Measurements from ENCODE around the gene VPS51. TPM values are rescaled to one million over a fixed set of nuclear protein-coding genes. Genes with fewer than 3 reads are reported as not detected.

The VPS51 gene
- total RNA-seq, 1 donor from 2014 or later: 104 TPM

- Mint-ChIP-seq H3K27me3 (no peaks in the 10 kb centered on the region), H3K4me3 (no peak overlapping the region), H3K9me3 (no peaks in the 10 kb centered on the region), H3K27ac (peak overlapping the region; percentile 21), H3K36me3 (no peaks in the 10 kb centered on the region), H3K4me1 (ENCODE audit: unreplicated experiment) (peaks cover 5% of the 10 kb centered on the region)
- TF ChIP-seq CTCF (conservative IDR thresholded peaks at IDR 0.05): no peak
- DNase-seq (ENCODE audit: extremely low spot score, unreplicated experiment): no peak
These were observed 31.6 kb downstream of the VPS51 start for GRCh38 chr11:65127473-65128181.

GRCh38 chr11:65128182-65129145 lies 32.5 kb downstream of the VPS51 start:
- H3K4me1 Mint-ChIP-seq (ENCODE audit: unreplicated experiment): peaks cover 13% of the 10 kb centered on the region
- DNase-seq (ENCODE audit: extremely low spot score, unreplicated experiment): no peak
- TF ChIP-seq CTCF (conservative IDR thresholded peaks at IDR 0.05): no peak
- H3K27me3 Mint-ChIP-seq: no peaks in the 10 kb centered on the region
- H3K9me3 Mint-ChIP-seq: no peaks in the 10 kb centered on the region
- no peak overlapping the region for H3K27ac Mint-ChIP-seq
- H3K36me3 Mint-ChIP-seq: no peaks in the 10 kb centered on the region
- no peak overlapping the region for H3K4me3 Mint-ChIP-seq

- no peak overlapping the region for H3K4me3 Mint-ChIP-seq
- no peaks in the 10 kb centered on the region for H3K27me3 Mint-ChIP-seq
- H3K9me3 Mint-ChIP-seq: no peaks in the 10 kb centered on the region
- H3K27ac Mint-ChIP-seq: no peak overlapping the region
- peaks cover 8% of the 10 kb centered on the region for H3K4me1 Mint-ChIP-seq (ENCODE audit: unreplicated experiment)
- DNase-seq (ENCODE audit: extremely low spot score, unreplicated experiment): no peak
- no peaks in the 10 kb centered on the region for H3K36me3 Mint-ChIP-seq
- TF ChIP-seq CTCF (conservative IDR thresholded peaks at IDR 0.05): no peak
These were observed 33.8 kb downstream of the VPS51 start for GRCh38 chr11:65129649-65130441.

- Mint-ChIP-seq H3K36me3 (no peaks in the 10 kb centered on the region), H3K27me3 (no peaks in the 10 kb centered on the region), H3K4me1 (ENCODE audit: unreplicated experiment) (peaks cover 16% of the 10 kb centered on the region), H3K9me3 (no peaks in the 10 kb centered on the region), H3K4me3 (peak overlapping the region; percentile 64), H3K27ac (peak overlapping the region; percentile 85)
- no peak for DNase-seq (ENCODE audit: extremely low spot score, unreplicated experiment)
- no peak for TF ChIP-seq CTCF (conservative IDR thresholded peaks at IDR 0.05)
These were observed 34.8 kb downstream of the VPS51 start for GRCh38 chr11:65130631-65131416.

GRCh38 chr11:65131417-65131776 lies 35.4 kb downstream of the VPS51 start:
- DNase-seq (ENCODE audit: extremely low spot score, unreplicated experiment): no peak

More at GRCh38 chr11:65131417-65131776, 35.4 kb downstream of the VPS51 start:
- H3K27ac Mint-ChIP-seq: peak overlapping the region; percentile 85
- H3K27me3 Mint-ChIP-seq: no peaks in the 10 kb centered on the region
- H3K4me1 Mint-ChIP-seq (ENCODE audit: unreplicated experiment): peaks cover 22% of the 10 kb centered on the region
- no peak for TF ChIP-seq CTCF (conservative IDR thresholded peaks at IDR 0.05)
- H3K9me3 Mint-ChIP-seq: no peaks in the 10 kb centered on the region
- peak overlapping the region; percentile 64 for H3K4me3 Mint-ChIP-seq
- H3K36me3 Mint-ChIP-seq: no peaks in the 10 kb centered on the region
